GM12892 (cell line): ENCODE data around the gene TC2N.
"Not testable (repeated sequence)": the region's sequence is repeated elsewhere in the genome, so short reads cannot be mapped to it uniquely, and the experiment has no call there.

Experiments used
- DNase-seq: peaks from one replicate; pipeline ENCODE4 v3.0.0; 2011; ENCODE audit not compliant: insufficient read length
- FAIRE-seq: peaks from 2 replicates; lab custom pipeline; 2011; peaks lifted over from hg19 to GRCh38; lab: Jason Lieb, UNC
- POLR2A ChIP-seq: IDR thresholded peaks from 2 replicates; pipeline ENCODE4 v1.6.1; 2011; ENCODE audit warnings: low read depth, low read length, control low read depth
- POLR2AphosphoS5 ChIP-seq: IDR thresholded peaks from 2 replicates; pipeline ENCODE4 v1.6.1; 2011; ENCODE audit warnings: low read depth, low read length, control low read depth
- TAF1 ChIP-seq: IDR thresholded peaks from 2 replicates; pipeline ENCODE4 v1.6.1; 2011; ENCODE audit warnings: low read depth, mild to moderate bottlenecking, control low read depth, low read length, borderline replicate concordance

TC2N gene

DNA sequence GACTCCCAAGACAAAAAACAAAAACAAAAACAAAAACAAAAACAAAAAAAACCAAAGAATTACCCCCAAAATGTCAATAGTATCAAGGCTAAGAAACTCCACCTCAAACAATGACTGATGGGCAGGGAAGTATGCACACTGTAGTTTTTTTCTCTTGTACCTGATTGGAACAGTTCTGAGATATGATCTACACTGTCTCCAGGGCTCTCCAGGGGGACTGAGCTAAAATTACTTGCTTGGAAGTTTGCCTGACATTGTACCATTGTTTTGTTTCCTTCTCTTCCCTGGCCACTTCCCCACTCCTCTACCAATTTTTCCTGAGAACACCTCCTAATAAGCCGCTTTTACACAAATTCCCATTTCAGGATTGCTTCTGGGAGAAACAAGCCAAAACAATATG lies 113.2 kb downstream of the TC2N start:
- no peak for FAIRE-seq
- DNase-seq: no peak
- TF ChIP-seq POLR2A (no peak), TAF1 (no peak), POLR2AphosphoS5 (no peak)

DNA sequence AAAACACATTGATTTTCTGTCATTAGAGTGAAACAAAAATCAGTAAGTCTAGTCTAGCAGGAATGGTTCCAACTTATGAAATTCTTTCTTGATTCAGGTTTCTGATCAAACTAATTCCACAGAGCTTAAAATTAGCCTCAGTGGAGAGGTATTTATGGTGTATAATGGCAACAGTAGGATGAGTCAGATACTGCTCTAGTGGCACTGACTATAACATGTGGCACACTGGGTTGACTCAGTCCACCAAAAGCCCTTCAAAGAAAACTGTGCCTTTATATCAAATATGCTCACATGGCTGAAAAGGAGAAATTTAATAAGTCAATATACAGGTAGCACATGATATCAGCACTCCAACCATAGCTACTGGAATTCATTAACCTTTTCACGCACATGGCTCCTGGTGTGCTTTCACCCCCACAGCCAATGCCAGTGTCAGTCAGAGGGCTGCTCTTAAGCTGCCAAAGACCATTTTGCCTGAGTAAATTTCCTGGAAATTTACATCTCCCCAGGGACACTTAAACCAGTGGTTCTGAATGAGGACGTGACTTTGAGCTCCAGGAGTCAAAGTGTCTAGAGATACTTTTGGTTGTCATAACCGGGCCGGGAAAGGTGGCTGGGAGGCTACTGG lies 113.7 kb downstream of the TC2N start:
- no peak for TF ChIP-seq TAF1
- no peak for TF ChIP-seq POLR2A
- no peak for TF ChIP-seq POLR2AphosphoS5
- DNase-seq: no peak
- no peak for FAIRE-seq

DNA sequence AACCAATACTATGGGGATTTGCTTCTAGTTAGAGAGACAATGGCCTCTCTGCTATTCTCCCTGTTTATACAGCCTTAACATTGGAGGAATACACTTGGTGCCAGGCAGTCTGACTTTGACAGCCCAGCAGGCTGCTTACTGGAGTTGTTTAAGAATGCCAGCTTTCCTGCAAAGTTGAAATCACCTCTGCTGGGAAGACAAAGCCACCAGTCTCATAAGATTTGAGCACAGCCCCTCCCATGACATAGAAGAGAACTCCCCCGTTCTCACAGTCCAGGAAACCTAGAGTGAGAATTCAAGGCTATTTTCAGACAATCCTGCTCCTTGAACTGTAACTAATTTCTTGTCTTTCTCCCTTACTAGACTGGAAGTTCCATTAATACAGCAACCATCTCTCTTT lies 114.4 kb downstream of the TC2N start:
- DNase-seq: no peak
- no peak for FAIRE-seq
- TF ChIP-seq POLR2AphosphoS5 (no peak), POLR2A (no peak), TAF1 (no peak)

DNA sequence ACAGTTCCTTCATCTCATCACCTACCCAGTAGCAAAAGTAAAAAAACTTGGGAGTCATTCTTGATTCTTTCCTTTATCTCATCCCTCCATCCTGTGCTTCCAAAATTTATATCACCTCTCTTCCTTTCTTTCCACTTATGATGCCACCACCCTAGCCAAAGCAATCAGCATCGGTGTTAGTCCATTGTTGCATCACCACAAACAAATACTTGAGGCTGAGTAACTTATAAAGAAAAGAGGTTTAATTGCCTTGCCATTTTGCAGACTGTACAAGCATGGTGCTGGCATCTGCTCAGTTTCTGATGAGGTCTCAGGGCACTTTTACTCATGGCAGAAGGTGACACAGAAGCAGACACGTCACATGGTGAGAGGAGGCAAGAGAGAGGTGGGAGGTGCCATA lies 115.6 kb downstream of the TC2N start:
- FAIRE-seq: no peak
- TF ChIP-seq POLR2A: no peak
- no peak for TF ChIP-seq TAF1
- no peak for TF ChIP-seq POLR2AphosphoS5
- no peak for DNase-seq

DNA sequence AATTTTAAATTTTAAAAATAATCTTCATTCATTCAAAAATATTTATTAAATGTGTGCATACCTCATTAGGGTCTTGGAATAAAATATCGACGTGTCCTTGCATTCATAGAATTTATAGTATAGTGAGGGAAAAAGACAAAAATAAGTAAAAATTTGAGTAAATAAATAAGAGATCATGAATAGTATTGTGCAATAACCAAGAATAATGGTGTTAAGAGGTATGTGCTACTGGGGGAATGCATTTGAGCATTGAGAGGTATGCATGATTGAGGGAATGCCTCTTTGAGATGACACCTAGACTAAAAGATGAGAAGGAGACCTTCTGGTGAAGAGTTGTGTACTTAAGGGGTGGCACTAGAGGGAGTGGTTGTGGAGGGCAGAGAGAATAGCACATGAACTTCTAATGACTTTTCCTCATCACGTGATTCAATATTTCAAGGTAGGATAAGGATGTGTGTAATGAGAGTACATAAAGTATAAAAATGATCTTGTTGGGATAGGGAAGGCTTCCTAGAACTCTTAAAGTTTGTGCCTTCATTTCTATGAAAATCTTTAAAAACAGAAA lies 116.6 kb downstream of the TC2N start:
- no peak for DNase-seq
- FAIRE-seq: no peak
- TF ChIP-seq TAF1: no peak
- no peak for TF ChIP-seq POLR2AphosphoS5
- TF ChIP-seq POLR2A: no peak

DNA sequence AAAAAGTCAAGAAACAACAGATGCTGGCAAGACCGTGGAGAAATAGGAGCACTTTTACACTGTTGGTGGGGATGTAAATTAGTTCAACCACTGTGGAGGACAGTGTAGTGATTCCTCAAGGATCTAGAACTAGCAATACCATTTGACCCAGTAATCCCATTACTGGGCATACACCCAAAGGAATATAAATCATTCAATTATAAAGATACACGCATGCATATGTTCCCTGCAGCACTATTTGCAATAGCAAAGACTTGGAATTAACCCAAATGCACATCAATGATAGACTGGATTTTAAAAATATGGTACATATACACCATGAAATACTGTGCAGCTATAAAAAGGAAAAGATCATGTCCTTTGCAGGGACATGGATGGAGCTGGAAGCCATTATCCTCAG lies 117.5 kb downstream of the TC2N start:
- no peak for DNase-seq
- FAIRE-seq: no peak
- TF ChIP-seq POLR2AphosphoS5 (no peak), POLR2A (no peak), TAF1 (no peak)

DNA sequence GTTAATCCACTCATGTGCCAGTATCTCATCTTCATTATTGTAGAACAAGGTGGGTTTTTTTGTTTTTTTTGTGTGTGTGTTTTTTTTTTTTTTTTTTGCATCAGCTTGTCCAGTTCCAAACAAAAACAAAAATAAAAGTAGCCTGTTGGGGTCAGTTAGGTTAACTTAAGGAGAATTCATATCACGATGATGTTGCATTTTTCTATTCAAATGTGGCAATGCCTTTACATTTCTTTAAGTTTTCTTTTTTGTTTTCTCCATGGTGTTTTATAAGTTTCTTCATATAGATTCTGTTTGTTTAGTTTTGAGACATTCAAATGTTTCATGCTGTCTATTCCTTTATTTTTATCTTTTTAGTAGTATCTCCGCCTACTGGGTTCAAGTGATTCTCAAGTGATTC lies 119.3 kb downstream of the TC2N start:
- no peak for TF ChIP-seq TAF1
- TF ChIP-seq POLR2A: no peak
- TF ChIP-seq POLR2AphosphoS5: no peak
- no peak for FAIRE-seq
- DNase-seq: no peak

DNA sequence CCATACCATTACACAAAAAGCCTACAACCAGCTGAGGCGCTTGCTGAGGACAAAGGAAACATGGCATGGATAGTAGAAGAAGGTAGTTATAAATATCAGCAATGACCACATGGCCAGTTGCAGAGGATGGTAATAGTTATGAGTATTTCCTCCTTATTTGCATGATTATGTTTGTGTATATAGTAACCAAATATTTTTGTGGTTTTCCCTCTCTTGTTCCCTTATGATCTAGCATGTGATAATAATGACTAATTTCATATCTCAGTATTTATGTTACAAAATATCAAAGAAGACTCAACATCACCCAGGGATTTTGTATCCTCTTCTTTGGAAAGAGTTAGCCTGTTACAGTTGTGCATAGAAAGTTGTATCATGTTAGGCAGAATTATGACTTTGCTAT lies 122.0 kb downstream of the TC2N start:
- no peak for DNase-seq
- no peak for FAIRE-seq
- TF ChIP-seq TAF1: no peak
- TF ChIP-seq POLR2A: no peak
- no peak for TF ChIP-seq POLR2AphosphoS5

DNA sequence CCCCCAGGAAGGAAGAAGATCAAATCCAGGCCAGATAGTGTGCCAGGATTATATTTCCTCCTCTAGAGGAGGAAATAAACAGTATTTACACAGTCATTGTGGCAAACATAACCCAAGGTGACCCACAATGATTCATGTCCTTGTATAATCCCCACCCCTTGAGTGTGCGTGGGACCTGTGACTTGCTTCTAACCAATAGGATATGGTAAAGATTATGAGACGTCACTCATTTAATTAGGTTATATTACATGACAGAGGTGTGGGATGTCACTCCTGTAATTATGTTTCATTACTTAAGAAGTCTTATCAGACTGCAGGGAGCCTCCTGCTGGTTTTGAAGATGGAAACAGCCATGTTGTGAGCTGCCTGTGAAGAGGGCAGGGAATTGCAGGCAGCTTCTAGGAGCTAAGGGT lies 123.3 kb downstream of the TC2N start:
- DNase-seq: no peak
- no peak for TF ChIP-seq TAF1
- TF ChIP-seq POLR2A: no peak
- TF ChIP-seq POLR2AphosphoS5: no peak
- FAIRE-seq: no peak

DNA sequence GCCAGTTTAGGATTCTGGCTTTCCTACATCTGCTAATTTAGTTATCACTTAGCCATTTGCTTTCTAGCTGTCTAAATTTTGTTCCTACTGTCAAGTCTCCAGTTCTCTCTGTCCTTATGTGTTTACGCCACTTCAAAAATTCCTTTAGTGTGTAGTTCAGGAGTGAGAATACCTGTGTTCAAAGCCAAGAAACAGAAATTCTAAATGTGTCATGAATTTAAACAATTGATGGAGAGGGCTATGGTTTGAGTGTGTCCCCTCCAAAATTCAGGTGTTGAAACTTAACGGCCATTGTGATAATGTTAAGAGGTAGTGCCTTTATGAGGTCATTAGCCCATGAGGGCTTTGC lies 124.1 kb downstream of the TC2N start:
- TF ChIP-seq POLR2AphosphoS5: no peak
- no peak for TF ChIP-seq POLR2A
- TF ChIP-seq TAF1: no peak
- FAIRE-seq (no peak), DNase-seq (no peak)

DNA sequence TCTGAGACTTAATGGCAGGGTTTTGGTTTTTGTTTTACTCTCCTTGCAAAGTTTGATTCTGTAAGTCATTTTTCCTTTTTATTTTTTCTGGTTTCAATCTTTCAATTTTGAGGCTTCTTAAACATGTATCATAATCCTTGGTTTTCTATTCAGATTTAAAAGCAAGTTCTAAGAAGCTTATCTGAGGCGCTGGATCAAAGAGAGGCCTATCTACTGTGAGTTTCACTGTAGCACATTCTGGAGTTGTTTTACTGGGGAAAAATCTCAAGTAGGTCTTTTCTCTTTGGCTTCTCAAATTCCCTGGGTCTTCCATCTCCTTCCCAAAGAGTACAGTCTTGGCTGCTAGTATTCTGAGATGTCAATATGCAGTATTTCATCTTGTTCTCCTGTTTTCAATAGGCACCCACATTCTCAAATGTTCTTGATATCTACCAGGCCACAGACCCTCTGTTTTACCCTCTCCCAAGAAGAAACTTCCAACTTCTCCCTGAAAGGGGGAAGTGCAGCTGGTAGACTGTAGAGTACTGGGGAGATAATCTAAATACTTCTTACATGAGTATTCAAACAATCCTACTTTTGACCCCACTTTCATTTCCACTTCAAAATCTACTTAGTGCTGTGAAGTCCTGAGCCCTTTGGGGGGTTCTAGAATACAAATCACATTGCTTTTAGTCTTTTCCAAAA lies 124.6 kb downstream of the TC2N start:
- FAIRE-seq (no peak), DNase-seq (no peak)
- TF ChIP-seq POLR2AphosphoS5: no peak
- TF ChIP-seq TAF1: no peak
- no peak for TF ChIP-seq POLR2A

DNA sequence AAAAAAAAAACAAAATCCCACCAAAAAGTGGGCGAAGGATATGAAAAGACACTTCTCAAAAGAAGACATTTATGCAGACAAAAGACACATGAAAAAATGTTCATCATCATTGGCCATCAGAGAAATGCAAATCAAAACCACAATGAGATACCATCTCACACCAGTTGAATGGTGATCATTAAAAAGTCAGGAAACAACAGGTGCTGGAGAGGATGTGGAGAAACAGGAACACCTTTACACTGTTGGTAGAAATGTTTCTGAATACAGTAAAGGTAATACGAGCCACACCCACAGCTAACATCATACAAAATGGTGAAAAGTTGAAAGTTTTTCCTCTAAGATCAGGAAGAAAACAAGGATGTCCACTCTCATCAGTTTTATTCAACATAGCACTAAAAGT lies 127.5 kb downstream of the TC2N start:
- DNase-seq, FAIRE-seq: not testable (repeated sequence)

DNA sequence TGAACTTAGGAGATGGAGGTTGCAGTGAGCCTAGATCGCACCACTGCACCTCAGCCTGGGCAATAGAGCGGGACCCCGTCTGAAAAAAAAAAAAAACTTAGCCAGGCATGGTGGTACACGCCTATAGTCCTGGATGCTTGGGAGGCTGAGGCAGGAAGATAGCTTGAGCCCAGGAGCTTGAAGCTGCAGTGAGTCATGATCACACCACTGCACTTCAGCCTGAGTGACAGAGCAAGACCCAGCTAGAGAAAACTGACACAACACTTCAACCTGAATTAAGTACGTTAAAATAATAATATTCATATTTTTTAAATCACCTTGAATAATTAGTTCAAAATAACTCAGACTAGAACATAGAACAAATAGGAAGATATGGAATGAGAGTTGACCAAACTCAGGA lies 129.7 kb downstream of the TC2N start:
- no peak for TF ChIP-seq POLR2A
- FAIRE-seq (no peak), DNase-seq (no peak)
